Psoas muscle (tissue), 8 donors: Measurements from ENCODE around the gene EVI2B. TPM values are rescaled to one million over a fixed set of nuclear protein-coding genes. Genes with fewer than 3 reads are reported as not detected.

Experiments
- ATAC-seq, 4 donors: fragments of 200-7000 bp; cut with Tn5 transposase; one replicate each; pipeline ENCODE4 v1.9.1; 2020; ENCODE audit warnings: moderate library complexity in 3 of 4, mild to moderate bottlenecking in 2 of 4
- DNase-seq, 2 donors: peaks; one replicate each; pipeline ENCODE4 v3.0.0-alpha.2; 2020
- H3K27ac ChIP-seq: fragments of 200-600 bp; one replicate; pipeline ENCODE4 v1.8.0; 2022
- H3K27me3 ChIP-seq, 3 donors: fragments of 200-600 bp in 1 of 3; one replicate each; pipeline versions ENCODE4 v1.6.1 to v1.8.0; 2013 to 2022; ENCODE audit warnings: low read length in 2 of 3, mild to moderate bottlenecking in 2 of 3, moderate library complexity in 1 of 3; ENCODE audit not compliant: insufficient read depth in 3 of 3
- H3K36me3 ChIP-seq, 2 donors: fragments of 200-600 bp in 1 of 2; one replicate each; pipeline versions ENCODE4 v1.6.1 to v1.8.0; 2013 to 2022; ENCODE audit warnings: low read depth in 1 of 2, mild to moderate bottlenecking in 1 of 2, moderate library complexity in 1 of 2; ENCODE audit not compliant: insufficient read depth in 1 of 2
- H3K4me1 ChIP-seq: fragments of 200-600 bp; one replicate; pipeline ENCODE4 v1.8.0; 2022
- H3K4me3 ChIP-seq: fragments of 200-600 bp; one replicate; pipeline ENCODE4 v1.8.0; 2022; ENCODE audit warnings: mild to moderate bottlenecking
- H3K9me3 ChIP-seq: fragments of 200-600 bp; one replicate; pipeline ENCODE4 v1.8.0; 2022
- WGBS, 3 donors: extraction: QIAGEN DNeasy Blood & Tissue Kit; methylation state at CpG; one replicate each; pipeline versions ENCODE4 v1.1.6 to v1.1.7; 2013; 5-methylcytosine and 5-hydroxymethylcytosine counted together
- intact Hi-C, 2 donors: fragments of 100-400 bp; cut with DNase I; formaldehyde crosslinking; loops; one replicate each; pipeline versions ENCODE4 v1.11.0 to v1.14.2; 2022
- polyA plus RNA-seq, 3 donors: library from polyadenylated mRNA; stranded (reverse); fragments of 200-250 nt; gene quantifications; one replicate each; pipeline ENCODE4 v1.2.3, GENCODE V29; 2013
- total RNA-seq, 4 donors: library from RNA; stranded (reverse); fragmentation: NEBNext Ultra II Directional in 2 of 4; extraction: Animal tissue kit (Norgen Biotek cat#: 25700) in 2 of 4; gene quantifications; one replicate each; pipeline versions ENCODE4 v1.2.1 to v1.2.4, GENCODE V29; 2021 to 2023
- TF ChIP-seq, protein P1 (sequence below): fragments of 200-600 bp; IDR thresholded peaks from one replicate; pipeline ENCODE4 v1.8.0; 2022; ENCODE audit warnings: antibody characterized with exemption
- donor health status: healthy with polysubstance abuse.
- donor health status: DM: no; HTN: no; CAD: no; lungs with moderate emphysema.
- donor health status: Bipolar disorder and iron deficiency.
- donor health status: healthy.
- donor health status: DM: yes; HTN: yes; CAD: no.
- donor health status: DM: no; HTN: no; CAD: no.
- donor health status: DM: no; HTN: no; CAD: no.
- donor health status: DM: yes; HTN: yes; CAD: no.

EVI2B gene
- total and polyA plus RNA-seq, 7 donors = 0.51 to 2.9 (median 1.2) TPM

DNA sequence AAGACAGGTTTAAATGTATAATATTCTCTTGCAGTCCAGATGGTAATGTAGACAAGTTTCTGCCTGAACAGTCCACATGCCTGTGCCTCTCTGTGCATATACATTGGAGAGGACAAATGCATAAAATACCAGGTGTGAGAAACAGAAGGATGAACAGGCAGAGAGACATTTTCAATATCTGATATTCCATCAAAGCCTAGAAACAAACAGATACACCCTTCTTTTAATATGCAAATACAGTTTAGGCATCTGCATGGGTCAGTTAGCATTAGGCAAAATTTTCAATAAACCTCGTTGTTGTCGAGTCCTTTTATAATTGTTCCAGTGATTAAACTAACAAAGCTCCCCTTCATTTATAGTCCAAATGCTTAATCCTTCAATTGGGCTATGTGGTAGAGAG is 17.7 kb downstream of the EVI2B start:
- ATAC-seq = no peak
- TF ChIP-seq, protein P1, sequence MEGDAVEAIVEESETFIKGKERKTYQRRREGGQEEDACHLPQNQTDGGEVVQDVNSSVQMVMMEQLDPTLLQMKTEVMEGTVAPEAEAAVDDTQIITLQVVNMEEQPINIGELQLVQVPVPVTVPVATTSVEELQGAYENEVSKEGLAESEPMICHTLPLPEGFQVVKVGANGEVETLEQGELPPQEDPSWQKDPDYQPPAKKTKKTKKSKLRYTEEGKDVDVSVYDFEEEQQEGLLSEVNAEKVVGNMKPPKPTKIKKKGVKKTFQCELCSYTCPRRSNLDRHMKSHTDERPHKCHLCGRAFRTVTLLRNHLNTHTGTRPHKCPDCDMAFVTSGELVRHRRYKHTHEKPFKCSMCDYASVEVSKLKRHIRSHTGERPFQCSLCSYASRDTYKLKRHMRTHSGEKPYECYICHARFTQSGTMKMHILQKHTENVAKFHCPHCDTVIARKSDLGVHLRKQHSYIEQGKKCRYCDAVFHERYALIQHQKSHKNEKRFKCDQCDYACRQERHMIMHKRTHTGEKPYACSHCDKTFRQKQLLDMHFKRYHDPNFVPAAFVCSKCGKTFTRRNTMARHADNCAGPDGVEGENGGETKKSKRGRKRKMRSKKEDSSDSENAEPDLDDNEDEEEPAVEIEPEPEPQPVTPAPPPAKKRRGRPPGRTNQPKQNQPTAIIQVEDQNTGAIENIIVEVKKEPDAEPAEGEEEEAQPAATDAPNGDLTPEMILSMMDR = no peak
- Histone ChIP-seq H3K9me3 (no peaks in the 10 kb centered on the region), H3K27me3 (no peaks in the 10 kb centered on the region), H3K27ac (no peak overlapping the region), H3K36me3 (no peaks in the 10 kb centered on the region), H3K4me3 (no peak overlapping the region), H3K4me1 (no peaks in the 10 kb centered on the region)
- WGBS, 3 donors = 35 to 49% (median 38%) methylated on average over 2 of the region's 2 CpGs
- intact Hi-C loops = no loop called here
- DNase-seq = no peak

DNA sequence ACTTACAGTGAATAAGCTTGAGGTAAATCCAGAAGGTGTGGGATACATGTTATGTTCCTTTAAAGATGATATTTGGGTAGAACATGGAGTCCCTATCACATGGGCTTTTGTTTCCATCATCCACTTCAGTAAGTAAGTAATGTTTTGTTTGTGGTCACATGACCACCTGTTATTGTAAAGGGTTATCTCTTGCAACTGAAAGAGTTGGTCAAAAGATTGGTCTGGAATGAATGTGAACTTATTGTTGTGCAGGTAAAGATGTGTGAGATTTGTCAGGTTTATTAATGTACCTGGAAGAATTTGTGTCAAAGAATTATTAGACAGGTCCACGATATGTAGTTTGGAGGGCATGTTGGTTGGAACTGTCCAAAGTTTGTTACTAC is 18.4 kb downstream of the EVI2B start:
- no peaks in the 10 kb centered on the region for H3K27me3 ChIP-seq
- ATAC-seq (no peak), DNase-seq (no peak)
- H3K36me3 ChIP-seq = no peaks in the 10 kb centered on the region
- WGBS, 3 donors = 85 to 97% (median 90%) methylated on average over 1 of the region's 1 CpG
- intact Hi-C loops = no loop called here
- no peaks in the 10 kb centered on the region for H3K9me3 ChIP-seq
- H3K27ac ChIP-seq = no peak overlapping the region
- no peaks in the 10 kb centered on the region for H3K4me1 ChIP-seq
- TF ChIP-seq, protein P1 = no peak
- H3K4me3 ChIP-seq = no peak overlapping the region

DNA sequence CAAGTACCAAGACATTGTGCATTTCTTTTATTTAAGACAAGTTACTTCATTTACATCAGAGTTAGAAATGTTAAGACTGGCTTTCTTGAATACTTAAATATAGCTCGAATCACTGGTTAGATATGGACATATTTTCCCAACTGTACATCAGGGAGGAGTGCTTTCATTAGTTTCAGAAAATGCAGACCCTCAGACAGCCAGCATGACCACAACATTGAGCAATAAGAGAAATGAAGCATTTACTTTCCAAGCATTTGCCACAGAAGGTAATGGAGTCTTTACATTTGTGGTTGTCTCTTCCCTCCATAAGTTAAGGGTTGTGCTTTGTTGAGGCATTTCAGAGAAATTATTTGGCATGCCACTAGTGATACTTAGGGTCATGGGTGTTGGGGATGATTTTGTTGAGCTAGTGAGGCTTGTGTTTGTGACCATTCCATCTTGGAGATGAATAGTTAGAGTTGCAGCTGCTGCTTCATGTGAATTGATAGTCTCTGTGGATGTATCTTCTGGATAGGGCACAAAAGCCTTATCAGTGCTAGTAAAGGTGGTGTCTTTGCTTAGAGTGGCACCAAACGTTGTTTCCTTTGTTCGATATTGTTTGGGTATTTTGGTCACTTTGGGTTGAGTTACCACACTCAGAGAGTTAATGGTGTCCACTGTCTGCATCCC is 18.9 kb downstream of the EVI2B start:
- intact Hi-C loops = no loop called here
- no peak overlapping the region for H3K4me3 ChIP-seq
- ATAC-seq = no peak
- TF ChIP-seq, protein P1 = no peak
- DNase-seq = no peak
- no peaks in the 10 kb centered on the region for H3K36me3 ChIP-seq
- no peaks in the 10 kb centered on the region for H3K27me3 ChIP-seq
- no peaks in the 10 kb centered on the region for H3K4me1 ChIP-seq
- no peaks in the 10 kb centered on the region for H3K9me3 ChIP-seq
- H3K27ac ChIP-seq = no peak overlapping the region
- WGBS, 3 donors = 88 to 92% (median 89%) methylated on average over 3 of the region's 3 CpGs

DNA sequence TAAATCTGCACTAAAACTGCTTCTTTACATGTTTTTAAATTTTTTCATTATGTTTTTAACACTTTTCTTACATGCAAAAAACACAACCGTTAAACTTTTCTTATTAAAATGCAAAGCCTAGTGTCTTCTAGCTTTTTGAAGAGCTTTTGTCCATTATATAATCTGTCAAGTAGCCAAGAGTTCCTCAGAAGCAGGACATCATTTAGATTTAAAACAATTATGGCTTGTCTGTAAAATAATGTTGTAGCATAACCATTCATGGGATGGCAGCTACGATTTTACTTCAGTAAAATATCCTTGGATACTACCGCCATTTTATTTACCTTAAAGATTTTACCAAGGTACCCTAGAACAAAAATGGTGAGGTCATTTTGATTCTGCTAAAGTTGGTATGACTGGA is 19.6 kb downstream of the EVI2B start:
- Histone ChIP-seq H3K4me3 (no peak overlapping the region), H3K27ac (no peak overlapping the region), H3K27me3 (no peaks in the 10 kb centered on the region), H3K36me3 (no peaks in the 10 kb centered on the region), H3K9me3 (no peaks in the 10 kb centered on the region), H3K4me1 (no peaks in the 10 kb centered on the region)
- WGBS, 3 donors = 93 to 96% (median 95%) methylated on average over 3 of the region's 3 CpGs
- ATAC-seq = no peak
- TF ChIP-seq, protein P1 = no peak
- DNase-seq = no peak
- intact Hi-C loops = no loop called here

DNA sequence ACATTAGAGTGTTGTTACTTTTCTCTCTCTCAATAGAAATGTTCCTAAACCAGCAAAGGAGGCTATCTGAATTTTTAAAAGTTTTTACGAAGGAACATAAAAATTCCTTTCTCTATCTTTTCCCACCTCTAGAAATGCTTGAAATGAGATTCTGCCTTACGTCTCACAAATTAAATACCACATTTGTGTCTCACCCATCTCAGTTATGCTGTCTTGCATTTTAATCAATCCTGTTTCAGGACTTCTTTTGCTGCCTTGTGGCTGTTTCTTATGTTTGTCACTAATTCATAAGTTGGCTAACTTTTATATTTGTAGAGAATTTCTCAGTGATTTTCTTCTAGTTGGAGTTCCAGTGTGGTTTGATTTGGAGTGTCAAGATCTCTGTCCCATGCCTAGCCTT is 20.3 kb downstream of the EVI2B start:
- intact Hi-C loops = no loop called here
- ATAC-seq (no peak), DNase-seq (no peak)
- no peaks in the 10 kb centered on the region for H3K9me3 ChIP-seq
- no peaks in the 10 kb centered on the region for H3K27me3 ChIP-seq
- 95 to 98% (median 95%) methylated on average over 2 of the region's 2 CpGs for WGBS, 3 donors
- no peak overlapping the region for H3K27ac ChIP-seq
- no peaks in the 10 kb centered on the region for H3K36me3 ChIP-seq
- H3K4me3 ChIP-seq = no peak overlapping the region
- TF ChIP-seq, protein P1 = no peak
- H3K4me1 ChIP-seq = no peaks in the 10 kb centered on the region
